NT2/D1 (cell line): ENCODE data around the gene KLHL26.

Experiments
- DNase-seq: peaks from one replicate; pipeline ENCODE4 v3.0.0-alpha.2; 2011; ENCODE audit warnings: low read depth, low spot score
- H3K27me3 ChIP-seq: 2 replicates; pipeline ENCODE4 v1.6.0; 2011; ENCODE audit warnings: mild to moderate bottlenecking; ENCODE audit not compliant: insufficient read length, insufficient read depth
- H3K36me3 ChIP-seq: 2 replicates; pipeline ENCODE4 v1.6.1; 2011; ENCODE audit warnings: mild to moderate bottlenecking, low read length, mixed read lengths; ENCODE audit not compliant: insufficient read depth, insufficient read length
- H3K4me1 ChIP-seq: 2 replicates; pipeline ENCODE4 v1.5.1; 2011; ENCODE audit not compliant: insufficient read depth, insufficient read length
- H3K4me3 ChIP-seq: 2 replicates; pipeline ENCODE4 v1.5.1; 2011; ENCODE audit warnings: low read depth; ENCODE audit not compliant: insufficient read length
- H3K9ac ChIP-seq: 2 replicates; pipeline ENCODE4 v1.6.0; 2011; ENCODE audit warnings: low read depth; ENCODE audit not compliant: insufficient read length
- H3K9me3 ChIP-seq: 2 replicates; pipeline ENCODE4 v1.5.1; 2011; ENCODE audit warnings: mild to moderate bottlenecking, low read length; ENCODE audit not compliant: insufficient read depth
- SUZ12 ChIP-seq: IDR thresholded peaks from 2 replicates; pipeline ENCODE4 v1.6.1; 2011; ENCODE audit not compliant: insufficient read length, insufficient read depth; ENCODE audit errors: extremely low read depth
- YY1 ChIP-seq: IDR thresholded peaks from 2 replicates; pipeline ENCODE4 v1.6.1; 2011; ENCODE audit not compliant: insufficient read length, insufficient read depth
- ZNF274 ChIP-seq: IDR thresholded peaks from 2 replicates; pipeline ENCODE4 v1.6.1; 2011; ENCODE audit warnings: mild to moderate bottlenecking, low read depth, low read length

KLHL26 gene

DNA sequence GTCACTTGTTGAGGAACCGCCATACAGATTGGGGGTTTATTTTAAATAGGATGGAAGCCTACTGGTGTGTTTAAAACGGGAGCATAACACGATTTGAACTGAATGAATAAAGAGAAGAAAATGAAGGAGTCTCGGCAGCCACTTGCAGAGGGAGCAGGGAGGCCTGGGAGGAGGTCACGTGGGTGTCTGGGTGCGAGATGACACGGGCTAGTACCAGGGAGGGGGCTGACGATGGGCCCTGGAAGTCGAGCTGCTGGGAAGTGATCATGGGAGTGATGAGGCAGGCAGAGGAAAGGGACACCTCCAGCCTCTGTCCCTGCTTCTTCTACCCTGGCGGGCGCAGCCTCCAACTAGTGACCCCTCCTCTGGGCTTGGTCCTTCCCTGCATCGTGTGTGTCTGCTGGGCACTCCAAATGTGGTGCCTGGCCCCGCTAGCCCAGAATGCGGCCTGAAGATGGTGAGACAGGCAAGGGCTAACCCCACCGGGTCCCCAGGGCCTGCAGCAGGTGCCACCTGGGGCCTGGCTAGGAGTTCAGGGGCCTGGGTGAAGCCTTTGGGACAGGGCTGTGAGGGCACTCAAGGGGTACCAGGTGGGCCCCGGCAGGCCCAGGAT lies 82.1 kb downstream of the KLHL26 start:
- no peak overlapping the region for H3K4me3 ChIP-seq
- H3K36me3 ChIP-seq, result peaks cover 9% of the 10 kb centered on the region
- peaks cover 8% of the 10 kb centered on the region for H3K4me1 ChIP-seq
- H3K9ac ChIP-seq, result no peak overlapping the region
- no peaks in the 10 kb centered on the region for H3K9me3 ChIP-seq
- DNase-seq, result no peak
- no peaks in the 10 kb centered on the region for H3K27me3 ChIP-seq
- TF ChIP-seq SUZ12, result no peak
- TF ChIP-seq YY1, result no peak
- TF ChIP-seq ZNF274, result no peak

DNA sequence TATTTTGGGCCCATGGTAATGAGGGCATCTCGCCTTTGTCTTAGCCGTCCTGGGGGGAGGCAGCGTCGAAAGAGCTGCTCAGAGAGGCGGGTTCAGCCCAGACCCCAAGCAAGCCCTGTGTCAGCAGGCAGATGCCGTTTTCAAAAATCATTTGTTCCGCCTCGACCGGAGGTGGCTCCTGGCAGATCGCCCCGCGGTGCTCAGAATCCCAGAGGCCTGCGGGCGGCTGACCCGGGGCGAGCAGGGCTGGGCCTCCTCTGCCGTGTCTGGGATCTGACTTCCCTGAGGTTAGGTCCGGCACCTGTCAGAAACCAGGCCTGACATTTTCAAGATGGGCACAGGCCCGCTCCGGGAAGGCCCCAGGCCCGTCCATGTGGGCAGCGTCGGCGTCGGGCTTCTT lies 82.7 kb downstream of the KLHL26 start:
- no peak for TF ChIP-seq SUZ12
- no peak for TF ChIP-seq YY1
- TF ChIP-seq ZNF274, result no peak
- H3K9ac ChIP-seq, result no peak overlapping the region
- peaks cover 9% of the 10 kb centered on the region for H3K36me3 ChIP-seq
- no peaks in the 10 kb centered on the region for H3K27me3 ChIP-seq
- no peak for DNase-seq
- no peak overlapping the region for H3K4me3 ChIP-seq
- H3K9me3 ChIP-seq, result no peaks in the 10 kb centered on the region
- H3K4me1 ChIP-seq, result peaks cover 8% of the 10 kb centered on the region
